Measurements from ENCODE around the gene MACROD2. TPM values are rescaled to one million over a fixed set of nuclear protein-coding genes. Genes with fewer than 3 reads are reported as not detected.

The MACROD2 gene
- polyA plus RNA-seq, 10 donors, result 2.4 to 5.0 (median 3.6) TPM

GRCh38 chr20:14644306-14645097 lies 649.2 kb downstream of the MACROD2 start:
- no peak for DNase-seq

GRCh38 chr20:14647016-14647415 lies 651.7 kb downstream of the MACROD2 start:
- DNase-seq, result no peak

- no peak for DNase-seq
Measured at GRCh38 chr20:14649662-14650061, 654.3 kb downstream of the MACROD2 start.

- peak in 1 of 3 donors; percentile 20 for DNase-seq
Measured at GRCh38 chr20:14657266-14658005, 662.1 kb downstream of the MACROD2 start.

- DNase-seq, result no peak
Measured at GRCh38 chr20:14664101-14664500, 668.8 kb downstream of the MACROD2 start.

GRCh38 chr20:14666696-14667095 lies 671.4 kb downstream of the MACROD2 start:
- no peak for DNase-seq

GRCh38 chr20:14667226-14667625 lies 671.9 kb downstream of the MACROD2 start:
- DNase-seq, result peak in 2 of 3 donors; percentile 20 to 41

- peak; percentile 16 to 60 (median 37) for DNase-seq
Measured at GRCh38 chr20:14672066-14672465, 676.8 kb downstream of the MACROD2 start.

- DNase-seq, result peak in 1 of 3 donors; percentile 12
Measured at GRCh38 chr20:14673164-14673563, 677.8 kb downstream of the MACROD2 start.

- DNase-seq, result no peak
Measured at GRCh38 chr20:14677455-14677854, 682.1 kb downstream of the MACROD2 start.

GRCh38 chr20:14685183-14685582 lies 689.9 kb downstream of the MACROD2 start:
- no peak for DNase-seq

GRCh38 chr20:14687313-14687712 lies 692.0 kb downstream of the MACROD2 start:
- no peak for DNase-seq

- DNase-seq, result no peak
Measured at GRCh38 chr20:14688005-14688404, 692.7 kb downstream of the MACROD2 start.

- DNase-seq, result no peak
Measured at GRCh38 chr20:14691994-14692393, 696.7 kb downstream of the MACROD2 start.

GRCh38 chr20:14696478-14696877 lies 701.2 kb downstream of the MACROD2 start:
- no peak for DNase-seq

- no peak for DNase-seq
Measured at GRCh38 chr20:14696937-14697336, 701.6 kb downstream of the MACROD2 start.

GRCh38 chr20:14698125-14698524 lies 702.8 kb downstream of the MACROD2 start:
- no peak for DNase-seq

GRCh38 chr20:14698605-14699373 lies 703.5 kb downstream of the MACROD2 start:
- no peak for DNase-seq

- DNase-seq, result no peak
Measured at GRCh38 chr20:14700639-14700960, 705.3 kb downstream of the MACROD2 start.

GRCh38 chr20:14701326-14701725 lies 706.0 kb downstream of the MACROD2 start:
- no peak for DNase-seq

GRCh38 chr20:14706555-14706954 lies 711.2 kb downstream of the MACROD2 start:
- DNase-seq, result peak in 1 of 3 donors; percentile 30

- DNase-seq, result no peak
Measured at GRCh38 chr20:14707026-14707680, 711.8 kb downstream of the MACROD2 start.

All from muscle of back (tissue), 11 donors.